SK-N-SH (cell line): ENCODE data around the gene SLC5A7. TPM values are rescaled to one million over a fixed set of nuclear protein-coding genes. Genes with fewer than 3 reads are reported as not detected.

Experiments used
- CTCF ChIA-PET: fragments of 300-600, 350-600 bp; formaldehyde crosslinking; extraction: SDS; loops from one replicate; lab custom pipeline; 2021; lab: Yijun Ruan, JAX
- POLR2A ChIA-PET: fragments of 350-600 bp; sonication (Branson Sonifier 250); formaldehyde crosslinking; extraction: SDS; loops from one replicate; lab custom pipeline; 2020; ENCODE audit warnings: antibody characterized with exemption, inconsistent platforms; lab: Yijun Ruan, JAX
- DNase-seq: peaks from one replicate; pipeline ENCODE4 v3.0.0; 2012
- H2AFZ ChIP-seq: fragments of 200-600 bp; sonication (generic); 2 replicates; pipeline ENCODE4 v1.8.1; 2016; ENCODE audit warnings: antibody characterized with exemption, mild to moderate bottlenecking, low read depth
- H3F3A ChIP-seq: fragments of 200-600 bp; sonication (generic); replicated peaks from 2 replicates; pipeline ENCODE3; 2016; ENCODE audit warnings: antibody characterized with exemption, mild to moderate bottlenecking; ENCODE audit not compliant: insufficient read depth
- H3K27ac ChIP-seq, 2 experiments: fragments of 200-500 bp in 1 of 2; fragments of 200-600 bp in 1 of 2; sonication (Bioruptor generic) in 1 of 2; sonication (generic), shearing (Covaris generic) in 1 of 2; 2 replicates each; pipeline versions ENCODE4 v1.5.1 to v1.6.1; 2014 to 2016; ENCODE audit warnings: low read depth in 2 of 2, inconsistent platforms in 1 of 2, low read length in 1 of 2, mild to moderate bottlenecking in 1 of 2, mixed read lengths in 1 of 2
- H3K27me3 ChIP-seq: fragments of 200-600 bp; sonication (generic), shearing (Covaris generic); 2 replicates; pipeline ENCODE4 v1.6.1; 2016; ENCODE audit warnings: mixed run types; ENCODE audit not compliant: insufficient read depth
- H3K36me3 ChIP-seq, 2 experiments: fragments of 200-500 bp in 1 of 2; fragments of 200-600 bp in 1 of 2; sonication (Bioruptor generic) in 1 of 2; sonication (generic) in 1 of 2; replicated peaks in 1 of 2; 2 replicates each; pipeline versions ENCODE3 to v1.5.1; 2014 to 2016; ENCODE audit warnings: low read length in 1 of 2, mild to moderate bottlenecking in 1 of 2; ENCODE audit not compliant: insufficient read depth in 2 of 2, control insufficient read depth in 1 of 2
- H3K4me1 ChIP-seq, 2 experiments: fragments of 200-500 bp in 1 of 2; fragments of 200-600 bp in 1 of 2; sonication (Bioruptor generic) in 1 of 2; sonication (generic), shearing (Covaris generic) in 1 of 2; 2 replicates each; pipeline versions ENCODE4 v1.5.1 to v1.6.1; 2014 to 2016; ENCODE audit warnings: low read depth in 1 of 2, low read length in 1 of 2, mixed run types in 1 of 2; ENCODE audit not compliant: insufficient read depth in 2 of 2, control insufficient read depth in 1 of 2
- H3K4me2 ChIP-seq: fragments of 200-600 bp; sonication (generic), shearing (Covaris generic); 2 replicates; pipeline ENCODE4 v1.6.1; 2017; ENCODE audit warnings: mixed run types
- H3K4me3 ChIP-seq, 2 experiments: fragments of 200-500 bp in 1 of 2; fragments of 200-600 bp in 1 of 2; sonication (Bioruptor generic) in 1 of 2; sonication (generic), shearing (Covaris generic) in 1 of 2; 2 replicates each; pipeline versions ENCODE4 v1.5.1 to v1.8.1; 2014 to 2016; ENCODE audit warnings: low read depth in 2 of 2, inconsistent platforms in 1 of 2, low read length in 1 of 2, mild to moderate bottlenecking in 1 of 2, mixed read lengths in 1 of 2, moderate library complexity in 1 of 2
- H3K79me2 ChIP-seq: fragments of 200-600 bp; sonication (generic); 2 replicates; pipeline ENCODE4 v1.8.1; 2017; ENCODE audit warnings: mild to moderate bottlenecking; ENCODE audit not compliant: insufficient read depth
- H3K9ac ChIP-seq: fragments of 200-600 bp; sonication (generic); 2 replicates; pipeline ENCODE4 v1.6.1; 2017; ENCODE audit warnings: mixed run types
- H3K9me2 ChIP-seq: fragments of 200-600 bp; sonication (generic); 2 replicates; pipeline ENCODE4 v1.6.1; 2017; ENCODE audit warnings: mixed run types
- H3K9me3 ChIP-seq: fragments of 200-600 bp; sonication (generic); 2 replicates; pipeline ENCODE4 v1.6.1; 2017; ENCODE audit warnings: mixed run types, mild to moderate bottlenecking, moderate library complexity
- H4K20me1 ChIP-seq: fragments of 200-600 bp; sonication (generic); 2 replicates; pipeline ENCODE4 v1.6.1; 2017; ENCODE audit warnings: mild to moderate bottlenecking, mixed run types; ENCODE audit not compliant: insufficient read depth
- CHD2 ChIP-seq: fragments of 150-350 bp; IDR thresholded peaks from 2 replicates; pipeline ENCODE4 v1.6.1; 2018; ENCODE audit warnings: low read length; ENCODE audit not compliant: partially characterized antibody
- ELF1 ChIP-seq: IDR thresholded peaks from 2 replicates; pipeline ENCODE4 v1.4.0; 2012
- EP300 ChIP-seq, 2 experiments: IDR thresholded peaks; 2 replicates each; pipeline versions ENCODE4 v1.4.0 to v1.6.1; 2012; ENCODE audit warnings: borderline replicate concordance in 1 of 2, low read depth in 1 of 2, low read length in 1 of 2
- EZH2phosphoT487 ChIP-seq: fragments of 200-600 bp; sonication (generic); IDR thresholded peaks from 2 replicates; pipeline ENCODE4 v1.6.1; 2017; ENCODE audit warnings: low read depth, mixed run types, mild to moderate bottlenecking, antibody characterized with exemption, moderate library complexity, borderline replicate concordance
- FOXJ3 ChIP-seq: sonication (generic); formaldehyde crosslinking; IDR thresholded peaks from 2 replicates; pipeline ENCODE4 v1.5.1; 2020; ENCODE audit warnings: mild to moderate bottlenecking, missing genetic modification reagents
- FOXM1 ChIP-seq: IDR thresholded peaks from 2 replicates; pipeline ENCODE4 v1.4.0; 2012; ENCODE audit warnings: low read depth, mild to moderate bottlenecking
- GATA2 ChIP-seq: sonication (generic); formaldehyde crosslinking; IDR thresholded peaks from 2 replicates; pipeline ENCODE4 v1.5.0; 2020; ENCODE audit warnings: mild to moderate bottlenecking, missing genetic modification reagents
- JUND ChIP-seq: IDR thresholded peaks from 2 replicates; pipeline ENCODE4 v1.4.0; 2012
- NFIC ChIP-seq: IDR thresholded peaks from 2 replicates; pipeline ENCODE4 v1.4.0; 2012; ENCODE audit warnings: borderline replicate concordance
- NRF1 ChIP-seq: IDR thresholded peaks from 2 replicates; pipeline ENCODE4 v1.6.1; 2012; ENCODE audit warnings: low read depth, mild to moderate bottlenecking, low read length
- POLR2AphosphoS5 ChIP-seq: IDR thresholded peaks from 2 replicates; pipeline ENCODE4 v1.6.1; 2012; ENCODE audit warnings: low read depth, low read length
- RXRA ChIP-seq: IDR thresholded peaks from 2 replicates; pipeline ENCODE4 v1.4.0; 2012; ENCODE audit warnings: low read depth, mild to moderate bottlenecking, borderline replicate concordance
- SMC3 ChIP-seq: IDR thresholded peaks from 2 replicates; pipeline ENCODE4 v1.6.1; 2012; ENCODE audit warnings: low read depth, low read length, improper control_type of control experiment
- TAF1 ChIP-seq: IDR thresholded peaks from 2 replicates; pipeline ENCODE4 v1.6.1; 2012; ENCODE audit warnings: low read depth, mild to moderate bottlenecking, low read length, moderate library complexity, borderline replicate concordance
- TCF12 ChIP-seq: IDR thresholded peaks from 2 replicates; pipeline ENCODE4 v1.4.0; 2012
- TEAD4 ChIP-seq: IDR thresholded peaks from 2 replicates; pipeline ENCODE4 v1.4.0; 2012; ENCODE audit warnings: mild to moderate bottlenecking, borderline replicate concordance; ENCODE audit not compliant: insufficient read depth
- WGBS: methylation state at CpG from one replicate; pipeline ENCODE4 v1.1.6; 2017; ENCODE audit warnings: low lambda C conversion rate; 5-methylcytosine and 5-hydroxymethylcytosine counted together
- polyA plus RNA-seq, 3 experiments: library from polyadenylated mRNA; depleted of rRNA; stranded (reverse); fragments of >200 nt; gene quantifications; 2 replicates each; pipeline ENCODE4 v1.2.3, GENCODE V29; 2012
- TF ChIP-seq, protein P1 (sequence below): fragments of 150-350 bp; IDR thresholded peaks from 2 replicates; pipeline ENCODE4 v1.6.1; 2016; ENCODE audit warnings: mild to moderate bottlenecking, low read depth, low read length
- TF ChIP-seq, protein P2 (sequence below): IDR thresholded peaks from 2 replicates; pipeline ENCODE4 v1.6.1; 2012; ENCODE audit warnings: mild to moderate bottlenecking, low read depth, low read length, moderate library complexity

Gene SLC5A7
- polyA plus RNA-seq, 1 of the 3 experiments (the other 2 are of a cell fraction) = 0.12 TPM

- no peaks in the 10 kb centered on the region for H3K9me3 ChIP-seq
- ChIA-PET CTCF (no interaction called here), POLR2A (no interaction called here)
Measured at GRCh38 chr2:108029912-108030311, 43.6 kb downstream of the SLC5A7 start.

DNA sequence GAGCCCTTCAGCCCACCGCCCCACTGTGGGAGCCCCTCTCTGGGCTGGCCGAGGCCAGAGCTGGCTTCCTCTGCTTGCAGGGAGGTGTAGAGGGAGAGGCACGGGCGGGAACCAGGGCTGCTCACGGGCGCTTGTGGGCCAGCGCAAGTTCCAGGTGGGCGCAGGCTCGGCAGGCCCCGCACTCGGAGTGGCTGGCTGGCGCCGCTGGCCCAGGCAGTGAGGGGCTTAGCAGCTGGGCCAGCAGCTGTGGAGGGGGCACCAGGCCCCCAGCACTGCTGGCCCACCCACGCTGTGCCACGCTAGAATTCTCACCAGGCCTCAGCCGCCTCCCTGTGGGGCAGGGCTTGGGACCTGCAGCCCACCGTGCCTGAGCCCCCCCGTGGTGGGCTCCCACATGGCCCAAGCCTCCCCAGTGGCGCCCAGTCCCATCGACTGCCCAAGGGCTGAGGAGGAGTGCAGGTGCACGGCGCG, 45.2 kb downstream of the SLC5A7 start:
- CTCF ChIA-PET = no interaction called here
- TF ChIP-seq TEAD4 = no peak
- no peak for TF ChIP-seq FOXJ3 (CRISPR knock-in tag)
- no peak for TF ChIP-seq EP300 (IDR thresholded peaks at IDR 0.05; ENCODE audit: borderline replicate concordance in 1 of 2, low read depth in 1 of 2, low read length in 1 of 2)
- no peak for TF ChIP-seq ELF1
- TF ChIP-seq, protein P1, sequence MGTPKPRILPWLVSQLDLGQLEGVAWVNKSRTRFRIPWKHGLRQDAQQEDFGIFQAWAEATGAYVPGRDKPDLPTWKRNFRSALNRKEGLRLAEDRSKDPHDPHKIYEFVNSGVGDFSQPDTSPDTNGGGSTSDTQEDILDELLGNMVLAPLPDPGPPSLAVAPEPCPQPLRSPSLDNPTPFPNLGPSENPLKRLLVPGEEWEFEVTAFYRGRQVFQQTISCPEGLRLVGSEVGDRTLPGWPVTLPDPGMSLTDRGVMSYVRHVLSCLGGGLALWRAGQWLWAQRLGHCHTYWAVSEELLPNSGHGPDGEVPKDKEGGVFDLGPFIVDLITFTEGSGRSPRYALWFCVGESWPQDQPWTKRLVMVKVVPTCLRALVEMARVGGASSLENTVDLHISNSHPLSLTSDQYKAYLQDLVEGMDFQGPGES = no peak
- no peak for TF ChIP-seq TAF1
- no peak for TF ChIP-seq CHD2
- no peak for TF ChIP-seq JUND
- TF ChIP-seq NFIC = no peak
- TF ChIP-seq POLR2AphosphoS5 = no peak
- TF ChIP-seq, protein P2, sequence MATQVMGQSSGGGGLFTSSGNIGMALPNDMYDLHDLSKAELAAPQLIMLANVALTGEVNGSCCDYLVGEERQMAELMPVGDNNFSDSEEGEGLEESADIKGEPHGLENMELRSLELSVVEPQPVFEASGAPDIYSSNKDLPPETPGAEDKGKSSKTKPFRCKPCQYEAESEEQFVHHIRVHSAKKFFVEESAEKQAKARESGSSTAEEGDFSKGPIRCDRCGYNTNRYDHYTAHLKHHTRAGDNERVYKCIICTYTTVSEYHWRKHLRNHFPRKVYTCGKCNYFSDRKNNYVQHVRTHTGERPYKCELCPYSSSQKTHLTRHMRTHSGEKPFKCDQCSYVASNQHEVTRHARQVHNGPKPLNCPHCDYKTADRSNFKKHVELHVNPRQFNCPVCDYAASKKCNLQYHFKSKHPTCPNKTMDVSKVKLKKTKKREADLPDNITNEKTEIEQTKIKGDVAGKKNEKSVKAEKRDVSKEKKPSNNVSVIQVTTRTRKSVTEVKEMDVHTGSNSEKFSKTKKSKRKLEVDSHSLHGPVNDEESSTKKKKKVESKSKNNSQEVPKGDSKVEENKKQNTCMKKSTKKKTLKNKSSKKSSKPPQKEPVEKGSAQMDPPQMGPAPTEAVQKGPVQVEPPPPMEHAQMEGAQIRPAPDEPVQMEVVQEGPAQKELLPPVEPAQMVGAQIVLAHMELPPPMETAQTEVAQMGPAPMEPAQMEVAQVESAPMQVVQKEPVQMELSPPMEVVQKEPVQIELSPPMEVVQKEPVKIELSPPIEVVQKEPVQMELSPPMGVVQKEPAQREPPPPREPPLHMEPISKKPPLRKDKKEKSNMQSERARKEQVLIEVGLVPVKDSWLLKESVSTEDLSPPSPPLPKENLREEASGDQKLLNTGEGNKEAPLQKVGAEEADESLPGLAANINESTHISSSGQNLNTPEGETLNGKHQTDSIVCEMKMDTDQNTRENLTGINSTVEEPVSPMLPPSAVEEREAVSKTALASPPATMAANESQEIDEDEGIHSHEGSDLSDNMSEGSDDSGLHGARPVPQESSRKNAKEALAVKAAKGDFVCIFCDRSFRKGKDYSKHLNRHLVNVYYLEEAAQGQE = no peak
- no peak for TF ChIP-seq RXRA
- no peak for TF ChIP-seq EZH2phosphoT487
- no peak for TF ChIP-seq SMC3
- no peak for TF ChIP-seq FOXM1
- no peak for TF ChIP-seq NRF1
- WGBS = 60% methylated on average over 4 of the region's 23 CpGs

More at GRCh38 chr2:108029912-108030311, 43.6 kb downstream of the SLC5A7 start:
- H3K4me3 ChIP-seq = no peak overlapping the region
- TF ChIP-seq NFIC = no peak
- TF ChIP-seq GATA2 (CRISPR knock-in tag) = no peak
- TF ChIP-seq, protein P2 = no peak
- no peak for TF ChIP-seq TCF12
- no peaks in the 10 kb centered on the region for H3K27me3 ChIP-seq
- H2AFZ ChIP-seq = no peak overlapping the region
- H3K27ac ChIP-seq = no peak overlapping the region; a peak in 1 of 4 replicates
- H3F3A ChIP-seq = no peaks in the 10 kb centered on the region
- H4K20me1 ChIP-seq = no peaks in the 10 kb centered on the region
- H3K36me3 ChIP-seq = no peaks in the 10 kb centered on the region
- WGBS = 11% methylated on average over 2 of the region's 2 CpGs
- H3K79me2 ChIP-seq = no peaks in the 10 kb centered on the region
- no peak overlapping the region for H3K9ac ChIP-seq
- H3K9me2 ChIP-seq = no peaks in the 10 kb centered on the region
- H3K4me2 ChIP-seq = no peak overlapping the region
- DNase-seq = no peak
- peaks cover 0 to 4% of the 10 kb centered on the region in 2 experiments; a peak in 1 of 4 replicates for H3K4me1 ChIP-seq

More for the DNA sequence above, 45.2 kb downstream of the SLC5A7 start:
- Histone ChIP-seq H4K20me1 (no peaks in the 10 kb centered on the region), H3K4me1 (peaks cover 0 to 4% of the 10 kb centered on the region in 2 experiments; a peak in 1 of 4 replicates), H3K79me2 (no peaks in the 10 kb centered on the region), H3K9me3 (no peaks in the 10 kb centered on the region), H3K27ac (no peak overlapping the region), H3K4me2 (no peak overlapping the region), H3K4me3 (no peak overlapping the region), H3K27me3 (no peaks in the 10 kb centered on the region), H3K36me3 (no peaks in the 10 kb centered on the region), H3K9me2 (no peaks in the 10 kb centered on the region), H3F3A (no peaks in the 10 kb centered on the region), H3K9ac (no peak overlapping the region), H2AFZ (no peak overlapping the region)
- POLR2A ChIA-PET = no interaction called here
- DNase-seq = no peak
